AG08396 (cell line): Measurements from ENCODE around the gene ANTXR2.
A peak's percentile ranks its signal among the peaks of the same experiment; 100 is the strongest.

Experiments
- DNase-seq: peaks from one replicate; pipeline ENCODE4 v3.0.0; 2012; ENCODE audit warnings: low spot score, mixed read lengths

ANTXR2 gene

DNA sequence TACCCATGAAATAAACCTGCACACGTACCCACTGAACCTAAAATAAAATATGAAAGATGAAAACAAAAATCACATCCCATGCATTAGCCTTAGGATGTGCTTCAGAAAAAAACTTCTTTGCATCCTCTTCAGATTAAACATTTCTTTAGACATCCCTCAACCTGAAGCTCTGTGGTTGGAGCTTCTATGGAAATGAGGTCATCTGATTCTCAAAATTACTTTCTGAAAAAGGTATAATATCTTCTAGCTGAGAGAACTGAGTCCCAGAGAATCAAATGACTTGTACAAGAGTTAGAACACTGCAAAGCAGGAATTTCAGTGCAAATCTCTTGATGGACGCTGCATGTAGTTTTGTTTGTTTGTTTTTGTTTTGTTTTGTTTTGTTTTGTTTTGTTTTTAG, 19.1 kb upstream of the ANTXR2 start:
- DNase-seq = no peak

GRCh38 chr4:80091688-80092087, 18.7 kb upstream of the ANTXR2 start:
- no peak for DNase-seq

DNA sequence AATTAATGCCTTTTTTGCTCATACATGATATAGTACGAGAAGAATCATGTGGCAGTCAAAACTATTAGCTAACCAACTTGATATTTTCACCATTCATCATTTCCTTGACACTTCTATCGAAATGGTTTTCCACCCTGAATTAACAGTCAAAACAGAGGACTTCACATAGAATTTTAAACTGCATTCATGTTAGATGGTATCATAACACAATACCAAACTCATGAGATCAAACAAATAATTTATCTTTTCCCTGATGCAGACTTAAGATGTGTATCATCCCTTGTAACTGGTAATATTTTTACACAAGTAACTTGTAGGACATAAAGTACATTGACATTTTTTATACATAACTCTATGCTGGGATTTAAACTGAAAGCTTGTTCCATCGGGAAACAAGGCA, 18.2 kb upstream of the ANTXR2 start:
- DNase-seq = no peak

GRCh38 chr4:80090090-80090489, 17.1 kb upstream of the ANTXR2 start:
- DNase-seq = no peak

DNA sequence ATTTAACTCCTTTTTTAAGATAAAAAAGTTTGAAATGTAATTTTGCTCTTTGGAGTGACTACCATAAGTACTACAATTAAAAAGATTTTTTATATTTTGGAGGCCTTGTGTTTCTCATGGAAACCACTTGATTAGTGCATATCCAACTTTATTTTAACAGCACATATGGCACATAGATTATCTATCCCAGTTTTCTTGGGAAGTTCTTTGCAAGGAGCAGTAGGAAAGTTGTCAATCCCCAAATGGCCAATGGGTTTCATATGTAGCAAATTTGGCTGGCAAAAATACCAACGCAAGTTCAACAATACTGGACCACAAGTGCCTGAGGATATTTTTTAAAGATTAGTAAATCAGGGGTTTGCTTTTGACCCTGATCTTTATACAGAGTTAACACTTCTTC, 15.4 kb upstream of the ANTXR2 start:
- no peak for DNase-seq

- no peak for DNase-seq
Observed at GRCh38 chr4:80086296-80086695, 13.3 kb upstream of the ANTXR2 start.

GRCh38 chr4:80085081-80085480, 12.1 kb upstream of the ANTXR2 start:
- DNase-seq = no peak

GRCh38 chr4:80082693-80083092, 9.7 kb upstream of the ANTXR2 start:
- DNase-seq = no peak

GRCh38 chr4:80081566-80081965, 8.5 kb upstream of the ANTXR2 start:
- DNase-seq = no peak

- no peak for DNase-seq
Observed at GRCh38 chr4:80079255-80079923, 6.4 kb upstream of the ANTXR2 start.

DNA sequence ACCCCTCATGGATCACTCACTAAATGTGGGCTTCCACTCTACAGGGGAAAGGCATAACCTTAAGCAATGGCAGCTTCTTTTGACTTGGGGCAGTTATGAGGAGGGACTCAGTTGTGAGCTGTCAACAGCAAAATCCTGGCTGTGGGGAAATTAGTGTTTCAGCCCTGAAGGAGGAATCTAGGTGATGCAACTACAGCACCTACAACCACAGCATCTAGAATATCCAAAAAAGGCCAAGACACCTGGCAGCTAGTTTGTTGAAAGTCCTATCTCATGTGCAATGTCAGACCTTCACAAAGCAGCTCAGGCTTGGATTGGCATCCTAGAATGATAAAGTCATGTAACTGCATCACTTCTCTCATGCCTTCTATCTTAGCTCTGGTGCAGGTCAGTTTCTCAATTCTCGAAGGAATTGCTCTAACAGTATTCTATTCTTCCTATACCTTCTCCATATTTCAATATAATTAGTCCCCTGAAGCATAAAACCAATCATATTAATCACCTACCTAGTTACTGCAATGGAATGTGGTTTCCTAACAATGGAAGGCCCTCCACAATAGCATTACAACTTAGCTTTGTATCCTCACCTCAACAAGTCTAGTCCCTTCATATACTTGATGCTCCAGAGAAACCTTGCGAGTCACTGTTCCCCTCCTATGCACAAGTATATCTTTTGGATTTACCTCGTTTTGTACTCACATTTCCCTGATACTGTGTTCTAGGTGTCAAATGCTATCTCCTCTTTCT, 5.5 kb upstream of the ANTXR2 start:
- no peak for DNase-seq

DNA sequence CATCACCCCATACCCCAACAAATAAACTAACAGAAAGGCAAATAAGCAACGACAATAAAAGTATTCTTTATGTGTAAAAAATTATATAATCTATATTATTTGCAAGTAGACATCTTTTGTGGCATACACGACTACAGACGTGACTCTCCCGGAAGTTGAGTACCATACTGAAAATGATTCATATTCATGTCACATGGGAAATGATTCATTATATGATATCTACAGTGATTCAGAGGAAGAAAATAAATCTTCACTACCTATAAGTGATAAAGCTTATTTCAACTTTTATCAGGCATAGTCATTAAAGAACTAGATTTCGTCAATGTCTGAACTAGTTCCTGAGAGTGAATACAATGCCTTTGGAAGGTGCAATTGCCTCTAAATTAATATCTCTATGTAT, 4.6 kb upstream of the ANTXR2 start:
- DNase-seq = no peak

DNA sequence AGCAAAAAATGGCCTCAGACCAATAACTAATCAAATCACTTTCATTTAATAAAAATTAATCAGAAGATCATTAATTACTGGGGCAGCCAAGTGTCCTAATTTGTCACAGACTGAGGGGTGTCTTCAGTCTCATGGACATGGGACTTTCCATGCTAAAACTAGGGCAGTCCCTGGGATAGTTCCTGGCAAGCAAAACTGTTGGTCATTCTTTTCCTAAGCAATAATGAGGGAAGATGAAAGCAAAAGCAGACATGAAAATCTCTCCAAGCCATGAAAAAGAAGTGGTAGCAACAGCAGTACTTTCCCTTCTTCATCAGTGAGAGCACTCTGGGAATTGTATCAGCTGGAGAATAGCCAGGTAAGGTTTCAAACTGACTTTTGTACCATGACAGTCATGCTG, 3.7 kb upstream of the ANTXR2 start:
- no peak for DNase-seq

GRCh38 chr4:80075995-80076675, 3.1 kb upstream of the ANTXR2 start:
- no peak for DNase-seq

DNA sequence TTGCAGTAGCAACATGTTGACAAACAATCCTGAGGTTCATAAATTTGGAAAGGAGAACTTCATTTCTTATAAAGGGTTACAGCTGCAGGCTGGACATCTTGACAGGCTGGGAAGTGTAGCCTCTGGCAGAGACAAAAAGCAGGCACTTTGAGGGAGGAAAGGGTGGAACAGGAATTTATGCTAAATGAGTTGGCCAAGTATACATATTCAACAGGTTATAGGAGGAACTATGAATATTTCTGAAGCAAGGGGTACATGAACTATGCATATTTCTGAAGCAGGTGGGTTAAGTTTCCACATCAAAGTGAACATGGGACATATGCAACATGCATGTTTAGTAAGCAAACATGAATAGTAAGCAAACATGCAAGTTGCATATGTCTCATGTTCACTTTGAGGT, 1.6 kb upstream of the ANTXR2 start:
- no peak for DNase-seq

DNA sequence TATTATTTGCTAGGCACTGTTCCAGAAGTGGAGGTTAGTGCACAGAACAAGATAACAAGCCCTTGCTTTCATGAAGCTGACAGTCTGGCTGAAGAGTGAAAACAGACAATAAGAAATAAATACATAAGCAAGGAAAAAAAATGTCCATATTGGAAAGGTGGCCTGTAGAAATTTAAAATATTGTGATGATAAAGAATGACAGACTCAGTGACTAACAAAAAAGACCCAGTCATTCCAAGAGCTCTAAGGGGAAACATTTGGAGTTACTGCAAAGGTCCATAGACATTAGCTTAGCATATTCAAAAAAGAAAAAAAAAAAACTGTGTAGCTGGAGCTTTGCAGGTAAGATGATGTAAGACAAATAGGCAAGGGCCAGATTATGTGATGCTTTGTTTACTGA, 1.0 kb upstream of the ANTXR2 start:
- DNase-seq = no peak

DNA sequence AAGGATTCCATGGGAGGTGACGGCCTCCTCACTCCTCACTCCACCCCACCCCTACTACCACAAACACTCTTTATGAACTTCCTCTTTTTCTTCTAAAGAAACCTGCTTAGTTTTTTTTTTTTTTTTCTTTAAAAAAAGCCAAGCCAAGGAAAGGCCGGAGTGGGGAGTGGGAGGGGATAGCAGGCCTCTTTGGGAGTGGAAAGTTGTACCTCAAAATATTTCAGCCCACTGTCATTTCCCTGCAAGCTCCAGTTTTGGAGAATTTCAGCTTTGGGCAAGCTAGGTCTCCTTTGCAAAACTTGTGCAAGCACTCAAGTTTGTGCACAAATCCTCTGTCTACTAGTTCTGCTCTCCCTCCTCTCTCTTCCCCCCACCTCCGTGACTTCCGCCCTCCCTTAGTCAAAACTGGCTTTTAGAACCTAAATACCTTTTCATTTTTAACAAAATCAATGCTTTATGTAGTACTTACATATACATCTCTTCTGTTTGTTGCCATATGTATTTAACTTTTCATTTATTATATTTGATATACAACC, 512 bp upstream of the ANTXR2 start:
- DNase-seq = no peak

DNA sequence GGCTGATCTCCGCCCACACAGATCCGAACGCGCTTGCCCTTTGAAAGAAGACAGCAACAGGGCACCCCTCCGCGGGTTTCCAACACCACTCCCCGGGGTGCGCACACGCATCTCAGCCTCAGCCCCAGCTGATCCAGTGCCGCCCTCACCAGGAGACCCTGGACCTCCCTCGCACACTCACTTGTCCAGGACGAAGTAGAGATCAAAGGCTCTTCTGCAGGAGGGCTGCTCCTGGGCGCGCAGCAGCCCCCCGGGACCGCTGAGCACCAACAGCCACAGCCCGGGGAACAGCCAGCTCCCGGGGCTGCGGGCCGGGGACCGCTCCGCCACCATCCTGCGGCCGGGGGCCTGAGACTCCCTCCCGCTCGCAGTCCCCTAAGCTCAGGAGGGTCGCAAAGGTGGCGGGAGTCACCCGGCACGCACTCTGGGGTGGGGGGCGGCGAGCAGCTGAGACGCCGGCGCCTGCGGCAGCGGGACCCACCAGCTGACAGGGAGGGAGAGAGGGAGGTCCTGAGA, 743 bp downstream of the ANTXR2 start:
- peak; percentile 23 for DNase-seq

DNA sequence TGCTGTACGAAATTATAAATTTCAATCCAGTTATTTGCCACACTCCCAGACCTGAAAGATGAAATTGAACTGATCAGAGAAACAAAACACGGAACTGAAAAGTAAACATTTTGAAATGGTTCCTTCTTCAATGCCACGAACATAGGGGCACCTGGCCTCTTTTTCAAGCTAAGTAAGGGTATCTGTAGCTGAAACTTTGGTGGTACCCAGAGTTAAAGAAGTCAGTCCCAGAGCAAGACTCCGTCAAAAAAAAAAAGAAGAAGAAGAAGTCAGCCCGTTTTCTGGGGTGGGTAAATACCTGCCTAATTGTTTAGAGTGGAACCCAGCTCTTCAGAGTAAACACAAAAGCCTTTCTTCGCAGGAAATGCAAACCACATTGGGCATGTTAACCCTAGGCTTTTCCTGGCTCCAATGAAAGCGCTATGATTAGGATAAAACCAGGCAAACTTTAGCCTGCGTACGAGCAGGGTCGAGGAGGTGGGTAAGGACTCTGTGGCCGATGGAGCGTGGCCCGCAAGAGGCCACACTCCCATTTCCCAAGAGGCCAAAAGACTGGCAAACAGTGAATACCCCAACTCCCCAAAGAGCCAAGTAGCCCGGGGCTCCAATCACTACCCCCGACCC, 1.3 kb downstream of the ANTXR2 start:
- DNase-seq = no peak

DNA sequence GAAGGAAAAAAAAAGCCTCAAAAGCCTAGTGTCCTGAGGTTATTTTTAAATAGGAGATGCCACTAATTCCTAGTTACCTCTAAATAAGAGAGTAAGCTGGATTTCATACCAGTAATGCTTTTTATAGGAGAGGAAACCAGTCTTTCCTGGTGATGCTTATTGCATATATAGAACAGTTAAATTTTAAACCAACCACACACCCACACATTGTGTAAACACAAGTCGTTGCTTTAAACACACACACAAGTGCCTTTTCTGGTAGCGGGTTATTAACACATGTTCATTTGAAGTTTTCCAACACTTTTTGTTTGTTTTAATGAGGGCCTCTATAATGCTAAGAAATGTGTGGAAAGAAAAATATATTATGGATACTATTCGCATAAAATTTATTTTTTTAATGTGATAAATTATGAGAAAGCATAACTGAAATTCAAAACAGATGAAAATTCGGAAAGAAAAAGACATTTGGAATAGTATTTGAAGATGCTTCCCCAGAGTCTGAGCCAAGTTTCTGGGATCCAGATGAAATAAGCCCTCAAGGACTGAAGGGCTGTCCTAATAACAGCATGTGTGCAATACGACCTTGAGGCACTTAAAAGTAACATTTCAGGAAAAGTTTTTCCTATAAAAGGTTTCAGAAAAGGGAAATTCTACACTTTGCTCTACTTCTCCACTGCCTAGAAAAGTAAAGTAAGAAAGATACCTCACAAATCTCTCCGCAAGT, 2.0 kb downstream of the ANTXR2 start:
- DNase-seq = no peak

DNA sequence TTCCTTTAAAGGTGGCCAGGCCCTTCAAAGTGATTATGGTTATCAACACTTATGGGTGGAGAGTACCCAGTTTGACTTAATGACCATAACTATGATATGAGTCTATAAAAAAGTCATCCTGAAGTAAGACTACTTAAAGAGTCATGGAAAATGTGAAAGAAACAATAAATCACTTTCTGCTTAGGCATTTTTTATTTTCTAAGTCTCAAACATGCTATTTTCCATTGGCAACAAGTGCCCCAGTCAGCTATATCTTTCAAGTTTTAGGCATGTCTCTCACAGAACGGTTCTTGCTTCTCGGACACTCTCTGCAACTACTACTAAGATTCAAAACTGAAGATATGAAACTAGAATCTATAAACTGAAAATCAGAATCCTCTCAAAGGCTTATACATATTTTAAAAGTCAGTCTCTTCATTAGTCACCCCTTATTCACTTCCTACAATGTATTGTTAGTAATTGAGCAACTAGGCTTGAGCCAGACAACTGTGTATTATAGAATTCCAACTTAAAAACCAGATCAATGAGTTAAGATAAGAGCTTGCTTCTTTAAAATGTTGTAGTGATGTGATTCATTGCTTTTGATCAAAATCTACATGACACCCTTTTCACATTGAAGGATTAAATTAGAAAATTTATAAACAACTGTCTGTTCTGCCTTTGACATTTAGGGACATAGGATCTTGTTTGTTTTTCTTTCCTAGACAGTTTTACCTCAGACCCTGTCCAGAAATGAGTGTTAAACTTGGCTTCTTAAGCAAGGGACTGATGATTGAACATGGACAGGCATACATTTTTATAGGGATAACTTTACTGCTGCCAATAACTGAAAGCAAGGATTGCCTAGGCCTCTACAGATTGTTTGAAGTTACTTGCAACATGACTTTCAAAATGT, 2.9 kb downstream of the ANTXR2 start:
- no peak for DNase-seq
